MG63 (cell line): Measurements from ENCODE around the gene RARS2. TPM values are rescaled to one million over a fixed set of nuclear protein-coding genes. Genes with fewer than 3 reads are reported as not detected.
A peak's percentile ranks its signal among the peaks of the same experiment; 100 is the strongest.
"Not testable (repeated sequence)": the region's sequence is repeated elsewhere in the genome, so short reads cannot be mapped to it uniquely, and the experiment has no call there.

Source experiments
- DNase-seq: peaks from one replicate; pipeline ENCODE4 v3.0.0-alpha.2; 2020
- H3K27me3 ChIP-seq: fragments of 250-450 bp; sonication (Bioruptor Pico); 2 replicates; pipeline ENCODE4 v1.5.1; 2020; ENCODE audit warnings: mild to moderate bottlenecking, moderate library complexity
- H3K36me3 ChIP-seq: fragments of 250-450 bp; sonication (Bioruptor Pico); 2 replicates; pipeline ENCODE4 v1.5.1; 2020; ENCODE audit warnings: mild to moderate bottlenecking, moderate library complexity
- H3K4me3 ChIP-seq: fragments of 250-450 bp; sonication (Bioruptor Pico); 2 replicates; pipeline ENCODE4 v1.5.1; 2020; ENCODE audit warnings: mild to moderate bottlenecking, moderate library complexity
- H3K9me3 ChIP-seq: fragments of 250-450 bp; sonication (Bioruptor Pico); 2 replicates; pipeline ENCODE4 v1.5.1; 2020; ENCODE audit warnings: mild to moderate bottlenecking, moderate library complexity
- total RNA-seq: library from RNA; depleted of rRNA; stranded (reverse); fragments of >200 nt; shearing (Covaris generic); gene quantifications from 2 replicates; pipeline ENCODE4 v1.2.3, GENCODE V29; 2014; ENCODE audit warnings: low replicate concordance; rRNA removed

Gene RARS2, protein sequence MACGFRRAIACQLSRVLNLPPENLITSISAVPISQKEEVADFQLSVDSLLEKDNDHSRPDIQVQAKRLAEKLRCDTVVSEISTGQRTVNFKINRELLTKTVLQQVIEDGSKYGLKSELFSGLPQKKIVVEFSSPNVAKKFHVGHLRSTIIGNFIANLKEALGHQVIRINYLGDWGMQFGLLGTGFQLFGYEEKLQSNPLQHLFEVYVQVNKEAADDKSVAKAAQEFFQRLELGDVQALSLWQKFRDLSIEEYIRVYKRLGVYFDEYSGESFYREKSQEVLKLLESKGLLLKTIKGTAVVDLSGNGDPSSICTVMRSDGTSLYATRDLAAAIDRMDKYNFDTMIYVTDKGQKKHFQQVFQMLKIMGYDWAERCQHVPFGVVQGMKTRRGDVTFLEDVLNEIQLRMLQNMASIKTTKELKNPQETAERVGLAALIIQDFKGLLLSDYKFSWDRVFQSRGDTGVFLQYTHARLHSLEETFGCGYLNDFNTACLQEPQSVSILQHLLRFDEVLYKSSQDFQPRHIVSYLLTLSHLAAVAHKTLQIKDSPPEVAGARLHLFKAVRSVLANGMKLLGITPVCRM
- total RNA-seq: 24.0 and 35.2 TPM in 2 replicates

DNA sequence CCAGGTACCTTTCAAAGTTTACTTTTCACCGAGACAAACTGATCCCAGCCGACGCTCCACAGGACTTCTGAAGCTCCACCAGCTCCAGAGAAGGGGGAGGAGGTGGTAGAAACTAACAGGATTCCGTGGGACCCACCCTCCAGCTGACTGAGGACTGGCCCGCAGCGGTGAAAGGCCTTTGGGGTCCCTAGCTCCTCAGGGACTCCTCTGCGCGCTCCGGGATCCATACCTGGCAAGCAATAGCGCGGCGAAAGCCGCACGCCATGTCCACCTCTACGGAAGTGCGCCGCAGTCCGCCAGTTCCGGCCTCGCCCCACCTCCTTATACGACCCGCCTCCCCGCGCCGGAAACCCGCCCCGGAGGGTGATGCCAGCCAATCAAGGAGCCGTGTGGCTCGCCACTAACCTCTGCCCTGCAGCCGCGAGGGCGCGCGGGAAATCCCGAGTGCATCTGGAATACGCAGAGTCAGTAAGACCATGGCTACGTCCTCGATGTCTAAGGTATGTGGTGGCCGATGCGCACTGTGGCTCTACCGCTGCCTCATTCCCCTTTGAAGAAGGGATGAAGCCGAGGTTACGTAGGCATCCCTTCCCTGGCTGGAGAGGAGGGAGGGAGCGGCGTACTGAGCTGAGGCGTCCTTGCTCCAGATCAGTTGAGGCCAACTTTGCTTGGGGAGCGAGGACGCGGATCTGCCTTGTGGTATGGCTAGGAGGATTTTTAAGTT is at the start of gene RARS2, which contains the start of gene ORC3:
TSS of gene RARS2 (minus strand) at position 295 of the 724 bp plus-strand sequence. CDS start at position 265, 30 bp downstream.
TSS of gene ORC3 (plus strand) at position 443 of the 724 bp plus-strand sequence. CDS start at position 477, 34 bp downstream.
- no peaks in the 10 kb centered on the region for H3K9me3 ChIP-seq
- H3K36me3 ChIP-seq: peaks cover 14% of the 10 kb centered on the region
- DNase-seq: peak; percentile 96
- no peaks in the 10 kb centered on the region for H3K27me3 ChIP-seq
- H3K4me3 ChIP-seq: peak within 1 kb of the TSS; percentile 84

DNA sequence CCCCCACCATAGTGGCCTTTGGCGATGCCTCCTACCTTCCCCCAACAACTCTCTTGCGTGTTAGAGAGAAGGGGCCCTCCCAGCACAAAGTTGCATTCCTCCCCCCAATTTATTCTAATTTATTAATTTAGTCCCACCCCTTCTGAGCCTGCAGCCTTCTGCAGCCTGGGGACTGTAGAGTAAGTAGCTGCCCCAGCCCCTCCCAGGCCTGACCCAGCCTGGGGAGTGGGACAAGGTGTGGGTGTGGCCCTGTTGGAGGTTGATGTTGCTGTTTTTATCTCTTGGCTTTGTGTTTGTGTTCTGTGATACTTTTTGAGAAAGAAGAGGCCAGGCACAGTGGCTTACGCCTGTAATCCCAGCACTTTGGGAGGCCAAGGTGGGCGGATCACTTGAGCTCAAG is 49.6 kb upstream of the RARS2 start:
- no peaks in the 10 kb centered on the region for H3K27me3 ChIP-seq
- no peaks in the 10 kb centered on the region for H3K9me3 ChIP-seq
- no peak overlapping the region for H3K4me3 ChIP-seq
- DNase-seq: no peak
- H3K36me3 ChIP-seq: peaks cover 15% of the 10 kb centered on the region

DNA sequence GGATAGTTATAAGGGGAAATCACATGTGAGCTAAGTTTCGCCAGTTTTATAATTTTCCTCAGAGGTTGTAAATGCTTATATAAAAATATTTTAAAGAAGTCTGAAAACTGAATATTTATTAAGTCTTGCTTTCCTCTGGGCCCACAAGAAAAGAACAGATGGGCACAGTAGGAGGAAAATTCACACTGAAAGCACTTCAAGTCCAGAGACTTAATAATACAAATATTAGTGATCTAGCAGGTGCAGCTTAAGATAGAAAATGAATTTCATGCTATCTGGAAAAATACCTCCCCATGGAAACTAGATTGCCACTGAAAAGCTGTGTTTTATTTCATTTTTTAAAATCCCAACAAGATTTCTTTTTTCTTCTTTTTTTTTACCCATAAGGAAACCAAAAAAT is 47.3 kb upstream of the RARS2 start:
- Histone ChIP-seq H3K36me3 (peaks cover 17% of the 10 kb centered on the region), H3K9me3 (no peaks in the 10 kb centered on the region), H3K27me3 (no peaks in the 10 kb centered on the region), H3K4me3 (no peak overlapping the region)
- DNase-seq: no peak

DNA sequence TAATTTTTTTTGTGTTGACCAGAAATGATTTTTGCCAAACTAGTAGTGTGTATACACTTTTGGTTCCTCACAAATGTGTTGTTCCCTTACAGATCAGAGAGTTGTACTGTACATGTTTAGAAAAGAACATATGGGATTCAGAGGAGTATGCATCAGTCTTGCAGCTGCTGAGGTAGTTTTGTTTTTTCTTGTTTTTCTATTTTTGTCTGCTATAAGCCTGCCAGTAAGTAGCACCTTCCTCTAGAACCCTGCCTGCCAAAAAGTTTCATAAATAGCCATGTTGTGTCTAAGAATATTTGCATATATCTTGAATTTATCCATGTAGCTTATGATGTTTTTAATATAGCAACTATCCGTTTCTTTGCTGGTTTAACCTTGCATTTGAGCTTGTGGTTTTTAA is 46.5 kb upstream of the RARS2 start:
- no peaks in the 10 kb centered on the region for H3K9me3 ChIP-seq
- H3K4me3 ChIP-seq: no peak overlapping the region
- H3K27me3 ChIP-seq: no peaks in the 10 kb centered on the region
- H3K36me3 ChIP-seq: peaks cover 21% of the 10 kb centered on the region
- DNase-seq: no peak

DNA sequence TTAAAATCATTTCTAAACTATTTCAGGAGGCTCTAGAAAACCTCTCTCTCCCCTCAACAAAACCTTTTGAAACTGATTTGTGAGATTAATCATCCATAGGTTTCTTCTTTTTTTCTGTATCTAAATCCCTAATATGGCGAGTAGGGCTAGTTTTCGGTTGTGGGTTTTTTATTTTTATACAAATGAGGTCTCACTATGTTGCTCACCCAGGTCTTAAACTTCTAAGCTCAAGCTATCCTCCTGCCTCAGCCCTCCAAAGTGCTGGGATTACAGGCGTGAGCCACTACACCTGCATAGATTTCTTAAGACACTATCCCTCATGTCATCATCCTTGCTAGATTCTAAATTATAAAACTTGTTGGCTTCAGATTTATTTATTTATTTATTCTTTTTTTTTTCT is 44.1 kb upstream of the RARS2 start:
- no peak for DNase-seq
- Histone ChIP-seq H3K27me3 (no peaks in the 10 kb centered on the region), H3K36me3 (peaks cover 14% of the 10 kb centered on the region), H3K4me3 (no peak overlapping the region), H3K9me3 (no peaks in the 10 kb centered on the region)

DNA sequence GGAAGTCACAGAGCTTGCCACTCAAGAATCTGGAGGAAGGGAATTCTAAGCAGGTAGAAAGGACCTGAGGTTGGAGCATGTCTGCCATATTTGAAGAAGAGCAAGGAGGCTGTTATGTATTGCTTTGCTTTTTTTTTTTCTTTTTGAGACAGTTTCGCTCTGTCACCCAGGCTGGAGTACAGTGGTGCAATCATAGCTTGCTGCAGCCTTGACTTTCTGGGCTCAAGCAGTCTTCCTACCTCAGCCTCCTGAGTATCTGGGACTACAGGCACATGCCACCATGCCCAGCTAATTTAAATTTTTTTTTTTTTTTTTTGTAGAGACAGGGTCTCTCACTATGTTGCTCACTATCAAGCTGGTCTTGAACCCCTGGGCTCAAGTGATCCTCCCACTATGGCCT is 41.0 kb upstream of the RARS2 start:
- H3K36me3 ChIP-seq: peaks cover 14% of the 10 kb centered on the region
- H3K4me3 ChIP-seq: no peak overlapping the region
- no peak for DNase-seq
- no peaks in the 10 kb centered on the region for H3K27me3 ChIP-seq
- H3K9me3 ChIP-seq: no peaks in the 10 kb centered on the region

DNA sequence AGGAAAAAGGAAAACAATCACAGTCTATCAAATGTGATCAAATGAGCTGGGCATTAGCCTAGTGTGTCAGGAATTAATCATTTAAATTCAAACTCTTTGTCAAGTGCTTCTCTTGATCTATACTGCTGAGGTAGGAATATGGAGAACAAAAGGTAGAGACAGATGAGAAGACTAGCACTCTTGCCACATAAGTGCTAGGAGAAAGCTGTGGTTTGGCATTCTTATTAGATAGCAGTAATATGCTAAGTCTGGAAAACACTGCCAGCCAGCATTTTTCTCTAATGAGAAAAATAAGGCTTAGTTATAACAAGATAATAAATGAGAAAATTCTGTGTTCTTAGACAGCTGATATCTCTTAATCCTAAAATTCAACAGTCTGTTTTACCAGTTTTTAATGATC is 39.1 kb upstream of the RARS2 start:
- no peaks in the 10 kb centered on the region for H3K9me3 ChIP-seq
- H3K36me3 ChIP-seq: peaks cover 20% of the 10 kb centered on the region
- DNase-seq: no peak
- no peaks in the 10 kb centered on the region for H3K27me3 ChIP-seq
- H3K4me3 ChIP-seq: no peak overlapping the region

DNA sequence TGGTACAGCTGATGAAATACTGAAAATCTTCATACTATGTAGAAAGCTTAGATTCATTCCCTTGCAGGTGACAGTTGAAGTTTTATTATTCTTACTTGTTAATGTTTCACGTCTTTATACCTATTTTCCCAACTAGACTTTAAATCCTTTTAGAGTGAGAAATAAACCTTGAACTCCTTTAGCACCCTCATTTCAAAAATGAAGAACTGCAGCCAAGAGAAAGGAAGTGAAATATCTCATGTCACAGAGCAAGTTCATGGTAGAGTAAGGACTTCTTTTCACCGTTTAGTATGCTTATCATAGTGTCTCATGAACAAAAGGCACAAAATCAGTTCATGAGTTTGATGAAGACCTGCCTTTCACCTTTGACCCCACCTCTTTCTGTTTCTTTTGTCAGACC is 38.6 kb upstream of the RARS2 start:
- H3K4me3 ChIP-seq: no peak overlapping the region
- H3K36me3 ChIP-seq: peaks cover 21% of the 10 kb centered on the region
- no peaks in the 10 kb centered on the region for H3K27me3 ChIP-seq
- H3K9me3 ChIP-seq: no peaks in the 10 kb centered on the region
- DNase-seq: no peak

DNA sequence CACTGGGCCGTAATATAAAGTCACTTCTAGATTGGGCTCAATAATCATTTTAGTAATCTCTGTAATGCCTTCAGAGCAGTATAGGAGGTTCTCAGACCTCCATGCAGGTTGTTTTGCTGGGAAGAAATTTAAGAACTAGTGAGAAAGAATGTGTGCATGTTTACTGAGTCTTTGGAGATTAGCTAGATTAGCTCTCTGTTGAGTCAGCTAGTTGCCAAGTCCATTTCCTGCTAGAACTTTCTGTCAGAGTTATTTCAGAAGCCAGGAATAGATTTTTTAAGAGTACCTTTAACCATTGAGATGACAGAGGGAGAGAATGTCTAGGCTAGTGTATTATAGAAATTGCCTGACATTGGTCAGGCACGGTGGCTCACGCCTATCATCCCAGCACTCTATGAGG is 33.5 kb upstream of the RARS2 start:
- H3K4me3 ChIP-seq: no peak overlapping the region
- no peak for DNase-seq

DNA sequence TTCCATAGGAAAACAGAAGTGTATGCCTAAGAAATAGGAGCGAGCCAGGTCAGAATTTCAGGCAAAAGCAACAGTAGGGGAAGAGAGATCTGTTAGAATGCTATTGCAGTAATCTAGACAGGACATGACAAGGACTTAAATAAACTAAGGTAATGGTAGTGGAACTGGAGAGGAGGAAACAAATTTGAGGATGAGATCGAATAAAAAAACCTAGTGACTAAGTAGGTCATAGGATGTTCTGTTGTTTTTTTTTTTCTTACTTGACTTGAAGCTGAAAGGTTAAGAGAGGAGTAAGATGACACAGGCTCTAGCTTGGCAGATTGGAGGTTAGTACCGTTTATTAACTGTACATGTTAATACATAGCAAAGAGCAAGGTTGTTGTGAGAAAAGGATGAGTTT is 28.7 kb upstream of the RARS2 start:
- Histone ChIP-seq H3K4me3 (no peak overlapping the region), H3K9me3 (no peaks in the 10 kb centered on the region), H3K27me3 (no peaks in the 10 kb centered on the region), H3K36me3 (peaks cover 16% of the 10 kb centered on the region)
- no peak for DNase-seq

More for the DNA sequence above, 33.5 kb upstream of the RARS2 start:
- no peaks in the 10 kb centered on the region for H3K27me3 ChIP-seq
- no peaks in the 10 kb centered on the region for H3K9me3 ChIP-seq
- peaks cover 22% of the 10 kb centered on the region for H3K36me3 ChIP-seq

DNA sequence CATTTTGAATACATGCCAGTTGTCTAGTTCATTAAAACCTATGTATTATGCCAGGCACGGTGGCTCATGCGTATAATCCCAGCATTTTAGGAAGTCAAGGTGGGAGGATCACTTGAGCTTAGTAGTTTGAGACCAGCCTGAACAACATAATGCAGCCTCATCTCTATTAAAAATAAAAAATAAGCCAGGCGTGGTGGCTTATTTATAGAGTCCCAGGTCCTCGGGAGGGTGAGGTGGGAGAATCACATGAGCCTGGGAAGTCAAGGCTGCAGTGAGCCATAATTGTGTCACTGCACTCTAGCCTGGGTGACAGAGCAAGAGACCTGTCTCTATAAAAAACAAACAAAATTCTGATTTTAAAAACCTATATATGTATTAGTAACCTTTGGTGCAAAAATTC is 27.6 kb upstream of the RARS2 start:
- Histone ChIP-seq H3K4me3 (no peak overlapping the region), H3K36me3 (peaks cover 18% of the 10 kb centered on the region), H3K9me3 (no peaks in the 10 kb centered on the region), H3K27me3 (no peaks in the 10 kb centered on the region)
- no peak for DNase-seq

DNA sequence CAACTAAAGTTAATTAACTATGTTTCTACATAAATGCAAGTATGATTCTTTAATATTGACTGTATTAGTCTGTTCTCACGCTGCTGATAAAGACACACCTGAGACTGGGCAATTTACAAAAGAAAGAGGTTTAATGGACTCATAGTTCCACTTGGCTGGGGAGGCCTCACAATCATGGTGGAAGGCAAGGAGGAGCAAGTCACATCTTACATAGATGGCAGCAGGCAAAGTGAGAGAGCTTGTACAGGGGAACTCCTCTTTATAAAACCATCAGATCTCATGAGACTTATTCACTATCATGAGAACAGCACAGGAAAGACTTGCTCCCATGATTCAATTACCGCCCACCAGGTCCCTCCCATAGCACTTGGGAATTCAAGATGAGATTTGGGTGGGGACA is 23.2 kb upstream of the RARS2 start:
- DNase-seq, H3K27me3 ChIP-seq, H3K9me3 ChIP-seq, H3K4me3 ChIP-seq: not testable (repeated sequence)
- H3K36me3 ChIP-seq: peaks cover 16% of the 10 kb centered on the region

DNA sequence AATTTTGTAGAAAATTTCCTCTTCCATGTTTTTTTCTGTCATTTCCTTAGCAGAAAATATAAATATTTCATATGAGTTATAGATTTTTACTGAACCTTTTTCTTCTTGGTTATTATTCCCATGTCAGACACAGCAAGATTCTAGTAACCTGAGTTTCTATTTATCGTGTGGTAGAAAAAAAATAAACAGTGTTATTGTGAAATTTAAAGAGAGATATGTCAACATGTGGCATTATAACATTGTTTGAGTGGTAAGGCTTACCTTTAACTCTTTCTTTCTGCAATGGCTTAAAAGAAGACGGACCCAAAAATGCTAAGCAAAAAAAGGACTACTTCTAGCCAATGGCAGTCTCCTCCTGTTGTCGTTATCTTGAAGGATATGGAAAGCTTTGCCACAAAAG is 19.0 kb upstream of the RARS2 start:
- H3K36me3 ChIP-seq: peaks cover 19% of the 10 kb centered on the region
- no peak for DNase-seq
- H3K4me3 ChIP-seq: no peak overlapping the region
- H3K27me3 ChIP-seq: no peaks in the 10 kb centered on the region
- no peaks in the 10 kb centered on the region for H3K9me3 ChIP-seq

DNA sequence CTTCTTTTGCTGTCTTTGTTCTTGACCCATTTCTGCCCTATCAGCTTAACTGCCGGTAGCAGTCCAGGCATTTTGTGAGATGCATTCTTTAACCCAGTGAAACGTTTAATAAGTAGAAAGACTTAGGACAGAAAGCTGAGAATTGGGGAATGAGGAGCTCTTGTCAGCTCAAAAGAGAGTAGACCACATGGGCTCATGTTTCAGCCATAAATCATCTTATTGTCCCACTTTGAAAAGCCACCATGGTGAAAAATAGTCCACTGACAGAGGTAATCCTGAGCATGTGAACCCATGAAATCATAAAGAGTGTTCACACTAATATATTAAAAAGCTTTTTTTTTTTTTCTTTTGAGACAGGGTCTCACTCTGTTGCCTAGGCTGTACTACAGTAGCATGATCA is 16.4 kb upstream of the RARS2 start:
- H3K4me3 ChIP-seq: no peak overlapping the region
- peaks cover 6% of the 10 kb centered on the region for H3K36me3 ChIP-seq
- no peak for DNase-seq
- H3K9me3 ChIP-seq: no peaks in the 10 kb centered on the region
- H3K27me3 ChIP-seq: no peaks in the 10 kb centered on the region

DNA sequence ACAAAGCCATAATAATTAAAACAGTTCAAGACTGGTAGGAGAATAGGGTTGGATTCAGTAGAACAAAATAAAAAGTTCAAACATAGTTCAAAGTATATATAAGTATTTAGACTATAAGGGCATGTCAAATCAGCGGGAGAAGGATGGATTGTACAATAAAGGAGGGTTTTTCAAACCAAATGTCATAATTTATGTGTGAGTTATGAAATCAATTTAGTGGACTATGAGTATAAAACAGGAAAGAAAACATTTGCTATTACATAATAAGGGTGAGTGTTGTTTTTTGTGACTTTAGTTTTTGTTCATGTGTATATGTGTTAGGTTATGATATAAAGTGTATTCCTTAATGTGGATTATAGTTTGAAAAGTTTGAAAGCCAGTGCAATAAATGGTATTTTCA is 10.8 kb upstream of the RARS2 start:
- Histone ChIP-seq H3K36me3 (peaks cover 10% of the 10 kb centered on the region), H3K9me3 (no peaks in the 10 kb centered on the region), H3K27me3 (no peaks in the 10 kb centered on the region), H3K4me3 (no peak overlapping the region)
- no peak for DNase-seq

DNA sequence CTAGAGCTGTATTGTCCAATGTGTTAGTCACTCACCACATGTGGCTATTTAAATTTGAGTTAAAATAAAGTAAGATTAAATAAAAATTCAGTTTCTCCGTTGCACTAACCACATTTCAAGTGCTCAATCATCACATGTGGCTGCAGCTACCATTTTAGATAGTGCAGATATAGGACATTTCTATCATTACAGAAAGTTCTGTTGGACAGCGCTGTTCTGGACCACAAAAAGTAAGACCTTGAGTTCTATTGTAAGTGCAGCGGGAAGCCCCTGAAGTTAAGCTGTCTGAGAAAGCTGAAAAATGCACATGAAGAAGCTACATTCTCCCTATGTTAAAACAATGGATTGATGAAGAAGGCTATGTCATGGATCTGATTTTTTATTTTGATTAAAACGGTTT is 1.2 kb upstream of the RARS2 start:
- no peak for DNase-seq
- Histone ChIP-seq H3K36me3 (peaks cover 21% of the 10 kb centered on the region), H3K27me3 (no peaks in the 10 kb centered on the region), H3K9me3 (no peaks in the 10 kb centered on the region), H3K4me3 (peak overlapping the region; percentile 84)

DNA sequence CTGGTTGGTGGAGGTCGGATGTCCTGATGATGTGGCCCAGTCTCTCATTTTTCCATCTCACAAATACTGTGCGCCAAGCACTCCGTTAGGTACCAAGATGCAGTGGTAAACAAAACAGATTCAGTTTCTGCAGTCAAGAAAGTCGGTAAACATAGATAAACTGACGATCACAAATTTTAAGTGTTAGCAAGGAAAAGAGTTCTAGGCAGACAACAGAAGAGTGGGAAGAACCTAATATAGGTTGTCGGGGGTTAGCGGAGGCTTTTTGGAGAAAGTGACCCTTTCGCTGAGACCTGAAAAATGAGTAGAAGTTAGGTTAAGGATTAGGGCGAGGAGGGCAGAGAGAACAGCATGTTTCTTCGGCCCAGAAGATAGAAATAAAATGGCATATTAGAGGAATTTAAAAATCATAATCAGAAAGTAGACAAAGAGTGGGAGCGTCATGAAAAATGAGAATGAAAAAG is 662 bp upstream of the RARS2 start:
- H3K9me3 ChIP-seq: no peaks in the 10 kb centered on the region

More for the DNA sequence above, 662 bp upstream of the RARS2 start:
- Histone ChIP-seq H3K36me3 (peaks cover 19% of the 10 kb centered on the region), H3K27me3 (no peaks in the 10 kb centered on the region), H3K4me3 (peak overlapping the region; percentile 84)
- no peak for DNase-seq
